ENCODE measurements around the gene CDKN2B-AS1.

GRCh38 chr9:22068369-22068768, 73.8 kb downstream of the CDKN2B-AS1 start:
- TF ChIP-seq SNAPC5 (CRISPR knock-in tag; IDR thresholded peaks at IDR 0.05; ENCODE audit: borderline replicate concordance) (no peak), FOXA1 (IDR thresholded peaks at IDR 0.05) (no peak), FOXA1 (CRISPR knock-in tag; IDR thresholded peaks at IDR 0.05) (no peak), POLR2AphosphoS5 (IDR thresholded peaks at IDR 0.05; ENCODE audit: low read depth, low read length) (no peak), SP1 (IDR thresholded peaks at IDR 0.05) (no peak), SP1 (CRISPR knock-in tag; IDR thresholded peaks at IDR 0.05) (no peak), MXD1 (CRISPR knock-in tag; IDR thresholded peaks at IDR 0.05) (no peak), CTCF (CRISPR knock-in tag; IDR thresholded peaks at IDR 0.05) (no peak), STAT6 (CRISPR knock-in tag; IDR thresholded peaks at IDR 0.05; ENCODE audit: borderline replicate concordance) (no peak), ADNP (CRISPR knock-in tag; IDR thresholded peaks at IDR 0.05) (no peak), ZNF687 (CRISPR knock-in tag; IDR thresholded peaks at IDR 0.05) (no peak), MAFG (CRISPR knock-in tag; IDR thresholded peaks at IDR 0.05) (no peak), ZFAT (CRISPR knock-in tag; conservative IDR thresholded peaks at IDR 0.05) (no peak), FOXO4 (CRISPR knock-in tag; conservative IDR thresholded peaks at IDR 0.05) (no peak), ZNF224 (CRISPR knock-in tag; IDR thresholded peaks at IDR 0.05) (no peak), SIN3A (IDR thresholded peaks at IDR 0.05; ENCODE audit: borderline replicate concordance, low read depth, low read length) (no peak)

Measured in HepG2 (cell line).